ENCODE results near the gene ROPN1L. TPM values are rescaled to one million over a fixed set of nuclear protein-coding genes. Genes with fewer than 3 reads are reported as not detected.

The ROPN1L gene
- total RNA-seq, 1 donor from 2014 or later, result 3.0 TPM

DNA sequence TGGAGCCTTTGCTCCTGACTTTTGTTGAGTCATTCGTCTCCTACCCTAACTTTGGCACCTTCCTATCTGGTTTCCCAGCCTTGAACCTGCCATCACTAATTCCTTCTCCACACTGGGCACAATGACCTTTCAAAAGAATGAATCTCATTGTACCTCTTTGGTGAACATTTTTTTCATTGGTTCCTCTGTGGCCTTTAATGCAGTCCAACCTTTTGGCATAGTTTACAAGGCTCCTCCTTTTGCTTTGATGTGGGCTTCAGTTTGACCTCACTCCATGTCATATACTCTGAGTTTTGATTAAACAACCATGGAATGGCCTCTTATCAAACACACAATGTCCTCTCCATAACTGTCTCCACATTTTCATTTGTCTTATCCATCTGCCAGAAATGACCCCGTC, 14.5 kb upstream of the ROPN1L start:
- intact Hi-C loops (cut with micrococcal nuclease), result no loop called here

DNA sequence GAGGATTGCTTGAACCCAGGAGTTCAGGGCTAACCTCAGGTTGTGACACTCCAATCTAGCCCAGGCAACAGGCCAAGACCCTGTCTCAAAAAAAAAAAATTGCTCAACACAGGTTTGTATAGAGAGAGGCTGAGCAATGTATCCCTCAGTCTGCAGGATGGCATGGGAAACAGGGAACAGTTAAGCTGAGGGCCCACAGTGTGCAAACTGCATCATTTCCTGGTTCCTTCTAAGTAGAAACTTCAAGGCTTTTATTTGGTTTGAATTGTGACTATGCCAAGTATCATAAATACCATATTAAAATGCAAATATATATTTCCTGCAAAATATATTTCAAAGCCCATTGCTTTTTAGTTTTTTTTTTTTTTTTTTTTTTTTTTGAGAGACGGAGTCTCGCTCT, 13.7 kb upstream of the ROPN1L start:
- intact Hi-C loops (cut with micrococcal nuclease), result no loop called here

DNA sequence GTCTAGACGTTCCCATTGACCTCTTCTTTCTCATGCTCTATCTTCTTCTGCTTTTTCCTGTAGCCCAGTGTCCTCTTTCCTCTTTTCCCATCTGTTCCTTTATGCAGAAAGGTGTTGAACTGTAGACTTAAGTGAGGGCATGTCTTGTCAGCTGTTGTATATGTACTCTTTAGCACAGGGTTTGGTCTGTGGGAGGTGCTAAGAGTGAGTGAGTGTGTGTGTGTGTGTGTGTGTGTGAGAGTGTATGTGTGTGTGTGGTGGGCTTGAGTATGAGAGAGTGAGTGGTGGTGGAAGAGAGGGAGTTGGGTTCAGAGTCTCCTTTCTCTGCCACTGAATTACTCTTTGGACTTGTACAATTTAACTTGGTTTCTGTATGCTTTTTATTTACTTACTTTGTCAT, 10.3 kb upstream of the ROPN1L start:
- intact Hi-C loops (cut with micrococcal nuclease), result no loop called here

DNA sequence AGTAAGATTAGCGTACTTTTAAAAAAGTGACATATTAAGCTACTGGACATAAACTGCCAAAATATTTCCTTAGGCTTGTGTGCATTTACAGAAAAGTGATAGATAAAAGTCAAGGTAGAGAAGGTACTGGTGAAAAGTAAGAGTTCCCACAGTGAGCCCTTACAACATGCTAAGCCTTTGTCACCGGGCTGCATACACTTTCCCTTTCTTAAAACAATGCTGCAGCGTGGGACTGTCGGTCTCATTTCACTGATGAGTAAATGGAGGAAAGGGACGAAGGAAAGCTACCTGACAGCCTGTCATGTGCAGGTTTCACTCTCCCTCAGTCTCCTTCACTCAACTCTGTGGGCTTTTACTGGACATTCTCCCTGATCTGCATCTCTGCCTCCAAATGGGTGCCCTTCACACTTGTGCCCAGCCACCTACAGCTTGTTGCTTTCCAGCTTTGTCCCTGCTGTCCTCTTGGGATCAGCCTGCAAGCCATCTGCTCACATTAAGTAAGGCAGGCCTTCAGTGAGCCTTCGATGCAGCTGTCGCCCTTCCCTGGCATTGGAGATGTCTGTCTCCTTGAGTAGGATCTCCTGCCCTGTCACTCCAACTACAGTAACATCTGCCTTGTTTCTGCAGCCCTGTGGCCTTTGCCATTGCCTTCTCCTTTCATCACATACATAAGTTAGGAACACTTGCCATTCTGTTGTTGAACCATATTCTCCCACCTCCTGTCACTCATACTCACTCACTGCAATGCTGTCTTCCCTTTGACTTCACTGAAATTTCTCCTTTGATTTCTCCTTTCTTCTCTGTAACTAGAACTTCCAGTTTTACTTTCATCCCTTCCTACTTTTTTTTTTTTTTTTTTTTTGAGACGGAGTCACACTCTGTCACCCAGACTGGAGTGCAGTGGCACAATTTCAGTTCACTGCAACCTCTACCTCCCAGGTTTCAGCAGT, 9.3 kb upstream of the ROPN1L start:
- intact Hi-C loops (cut with micrococcal nuclease), result no loop called here

DNA sequence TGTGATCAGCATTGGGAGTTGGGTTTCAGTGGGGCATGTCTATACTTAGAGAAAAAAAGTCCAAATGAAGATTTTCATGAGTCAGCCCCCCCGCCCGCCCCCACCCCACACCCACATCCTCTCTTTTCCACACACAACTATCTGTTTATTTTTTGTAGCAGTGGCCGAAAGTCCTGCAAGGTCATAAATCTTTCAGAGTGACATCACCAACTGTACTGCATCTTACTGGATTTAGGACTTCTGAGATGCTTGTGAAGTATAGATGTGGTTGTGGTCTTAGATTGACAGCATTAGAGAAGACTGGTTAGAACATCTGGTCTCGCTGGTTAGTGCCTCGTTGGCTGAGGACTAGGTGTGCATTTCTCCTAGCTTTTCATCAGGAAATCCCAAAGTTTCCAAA, 7.3 kb upstream of the ROPN1L start:
- intact Hi-C loops (cut with micrococcal nuclease), result no loop called here

DNA sequence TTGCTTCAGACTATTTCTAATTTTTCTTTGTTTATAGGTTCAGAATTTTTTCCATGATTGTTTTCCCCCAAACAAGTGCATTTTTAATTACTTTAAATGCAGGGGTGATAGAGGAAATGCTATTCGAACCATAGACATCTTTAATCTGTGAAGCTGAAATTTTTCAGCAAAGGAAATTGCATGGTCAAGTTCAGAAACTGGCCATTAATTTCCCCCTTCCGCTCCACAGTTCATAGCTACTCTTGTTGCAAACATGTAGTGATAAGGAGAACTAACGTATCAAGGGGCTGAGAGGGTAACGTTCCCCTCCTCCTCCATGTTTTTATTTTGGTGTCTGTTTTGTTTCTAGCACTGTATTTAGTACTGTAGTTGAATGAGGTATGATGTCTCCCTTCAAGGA, 3.4 kb upstream of the ROPN1L start:
- intact Hi-C loops (cut with micrococcal nuclease), result no loop called here

DNA sequence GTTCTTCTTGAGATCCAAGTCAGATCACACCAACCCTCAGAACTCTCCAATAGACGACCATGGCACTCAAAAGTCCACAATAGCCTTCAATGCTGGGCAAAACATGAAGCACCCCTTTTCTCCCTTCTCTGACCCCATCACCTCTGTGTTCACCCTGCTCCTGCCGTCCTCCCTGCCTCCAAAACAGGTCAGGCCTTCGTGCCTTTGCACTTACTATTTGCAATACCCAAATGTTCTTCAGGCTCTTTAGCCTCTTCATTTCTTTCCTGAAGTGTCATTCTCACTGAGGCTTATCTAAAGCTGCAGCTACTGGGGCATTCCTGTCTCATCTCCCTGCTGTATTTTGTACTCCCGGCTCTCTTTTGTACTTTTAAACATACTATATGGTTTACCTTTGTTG, 2.0 kb upstream of the ROPN1L start:
- intact Hi-C loops (cut with micrococcal nuclease), result loop anchor here (2.0 kb wide), 2 partner anchors 15 to 321 kb away; partner anchors contain the start of gene DAP

DNA sequence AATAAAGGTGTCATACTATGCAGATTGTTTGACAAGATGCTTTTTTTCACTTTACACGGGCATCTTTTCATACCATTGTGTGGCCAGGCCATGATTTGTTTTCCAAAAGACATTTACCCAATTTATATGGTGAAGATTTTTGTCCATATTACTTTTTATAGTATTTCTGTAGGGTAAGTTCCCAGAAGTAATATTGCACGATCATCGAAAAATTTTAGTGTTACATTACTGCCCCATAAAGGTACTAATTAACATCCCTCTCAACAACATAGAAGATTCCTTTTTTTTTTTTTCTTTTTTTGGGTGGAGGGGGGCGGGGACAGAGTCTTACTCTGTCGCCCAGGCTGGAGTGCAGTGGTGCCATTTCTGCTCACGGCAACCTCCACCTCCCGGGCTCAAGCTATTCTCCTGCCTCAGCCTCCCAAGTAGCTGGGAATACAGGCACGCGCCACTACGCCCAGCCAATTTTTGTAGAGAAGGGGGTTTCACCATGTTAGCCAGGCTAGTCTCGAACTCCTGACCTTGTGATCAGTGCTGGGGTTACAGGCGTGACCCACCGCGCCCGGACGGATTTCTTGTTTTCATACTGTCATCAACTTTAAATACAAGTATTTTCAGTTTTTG, 1.2 kb upstream of the ROPN1L start:
- intact Hi-C loops (cut with micrococcal nuclease), result loop anchor here (2.0 kb wide), 2 partner anchors 16 to 320 kb away; partner anchors contain the start of gene DAP

DNA sequence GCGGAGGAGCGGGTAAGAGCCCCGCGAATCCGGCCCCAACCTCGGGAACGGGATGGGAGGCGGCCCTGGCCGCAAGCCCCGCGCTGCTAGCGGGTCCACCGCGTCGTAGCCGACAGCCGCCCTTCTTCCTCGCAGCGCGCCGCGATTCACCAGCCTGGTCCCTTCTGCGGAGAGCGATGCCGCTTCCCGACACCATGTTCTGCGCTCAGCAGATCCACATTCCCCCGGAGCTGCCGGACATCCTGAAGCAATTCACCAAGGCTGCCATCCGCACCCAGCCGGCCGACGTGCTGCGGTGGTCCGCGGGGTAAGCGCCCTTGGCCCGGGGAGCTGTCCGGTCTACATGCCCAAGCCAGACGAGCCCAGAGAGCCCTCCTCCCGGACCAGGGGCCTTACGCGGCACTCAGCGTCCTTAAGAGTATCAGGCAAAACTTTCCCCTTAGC, 335 bp downstream of the ROPN1L start:
- intact Hi-C loops (cut with micrococcal nuclease), result loop anchor here (1.0 to 2.0 kb wide), 5 partner anchors 17 to 319 kb away; partner anchors contain the start of genes ANKRD33B, DAP and MARCHF6

DNA sequence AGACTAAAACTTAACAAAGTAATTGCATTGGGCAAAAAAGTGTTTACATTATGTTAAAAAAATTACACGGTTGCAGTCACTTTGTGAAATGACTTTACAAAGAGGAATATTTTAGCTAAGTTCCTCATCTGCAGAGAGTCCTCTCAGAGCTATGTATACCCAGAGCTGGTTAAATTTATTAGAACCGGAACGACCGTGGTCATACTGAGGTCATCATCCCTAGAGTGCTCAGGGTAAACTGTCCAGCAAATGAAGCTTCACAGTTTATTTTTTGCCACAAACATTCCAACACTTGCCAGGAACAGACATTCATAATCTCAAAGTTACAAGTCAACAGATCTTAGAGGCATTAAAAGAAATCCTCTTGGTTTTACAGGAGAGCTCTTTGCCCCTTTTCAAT, 897 bp downstream of the ROPN1L start:
- intact Hi-C loops (cut with micrococcal nuclease), result no loop called here

DNA sequence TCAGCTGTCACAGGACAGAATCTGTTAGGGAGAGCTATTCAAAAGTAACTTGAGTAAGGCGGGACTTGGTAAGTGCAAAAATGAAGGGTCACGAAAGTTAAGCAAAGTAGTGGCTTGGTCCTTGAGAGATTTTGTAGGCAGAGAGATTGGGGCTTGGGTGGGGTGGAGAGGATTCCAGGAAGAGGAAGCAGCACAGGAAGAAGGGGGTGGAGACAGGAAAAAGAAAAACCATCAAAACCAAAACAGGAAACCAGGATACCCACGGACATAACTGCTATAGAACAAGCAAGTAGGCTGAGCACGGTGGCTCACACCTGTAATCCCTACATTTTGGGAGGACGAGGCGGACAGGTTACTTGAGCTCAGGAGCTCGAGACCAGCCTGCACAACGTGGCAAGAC, 3.7 kb downstream of the ROPN1L start:
- intact Hi-C loops (cut with micrococcal nuclease), result loop anchor here (1.0 kb wide), 1 partner anchor 92 kb away; the partner anchor contains the start of gene MARCHF6

DNA sequence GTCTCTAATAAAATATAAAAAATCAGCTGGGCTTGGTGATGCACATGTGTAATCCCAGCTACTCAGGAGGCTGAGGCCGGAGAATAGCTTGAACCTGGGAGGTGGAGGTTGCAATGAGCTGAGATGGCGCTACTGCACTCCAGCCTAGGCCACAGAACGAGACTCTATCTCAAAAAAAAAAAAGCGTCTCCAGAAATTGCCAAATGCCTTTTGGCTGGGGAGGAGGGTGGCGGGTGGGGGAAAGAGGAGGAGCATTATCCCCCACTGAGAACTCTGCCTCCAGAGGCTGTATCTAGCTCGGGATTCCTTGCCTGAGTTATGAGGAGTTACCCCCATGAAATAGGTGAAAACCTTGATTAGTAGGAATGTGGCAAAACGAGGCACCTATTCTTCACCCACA, 4.8 kb downstream of the ROPN1L start:
- intact Hi-C loops (cut with micrococcal nuclease), result loop anchor here (1.0 kb wide), 1 partner anchor 316 kb away; no protein-coding TSS in a partner anchor

DNA sequence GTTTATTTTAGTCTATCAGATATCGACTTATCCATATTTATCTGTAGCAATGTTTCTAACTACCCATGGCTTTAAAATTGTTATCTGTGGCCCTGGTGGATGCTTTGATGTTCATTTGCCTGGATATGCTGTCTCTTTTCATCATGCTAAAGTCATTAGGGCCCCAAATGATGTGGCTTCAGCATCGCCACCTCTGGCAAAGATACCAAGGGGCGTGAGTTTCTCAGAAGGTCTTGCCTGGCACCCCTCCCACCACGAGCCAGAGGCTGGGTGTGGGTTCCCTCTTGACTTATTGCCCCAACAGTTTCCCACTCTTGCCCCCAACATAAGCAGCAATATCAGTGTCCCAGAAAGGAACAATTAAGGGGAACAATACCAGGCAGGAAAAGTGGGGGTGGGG, 5.4 kb downstream of the ROPN1L start:
- intact Hi-C loops (cut with micrococcal nuclease), result no loop called here

DNA sequence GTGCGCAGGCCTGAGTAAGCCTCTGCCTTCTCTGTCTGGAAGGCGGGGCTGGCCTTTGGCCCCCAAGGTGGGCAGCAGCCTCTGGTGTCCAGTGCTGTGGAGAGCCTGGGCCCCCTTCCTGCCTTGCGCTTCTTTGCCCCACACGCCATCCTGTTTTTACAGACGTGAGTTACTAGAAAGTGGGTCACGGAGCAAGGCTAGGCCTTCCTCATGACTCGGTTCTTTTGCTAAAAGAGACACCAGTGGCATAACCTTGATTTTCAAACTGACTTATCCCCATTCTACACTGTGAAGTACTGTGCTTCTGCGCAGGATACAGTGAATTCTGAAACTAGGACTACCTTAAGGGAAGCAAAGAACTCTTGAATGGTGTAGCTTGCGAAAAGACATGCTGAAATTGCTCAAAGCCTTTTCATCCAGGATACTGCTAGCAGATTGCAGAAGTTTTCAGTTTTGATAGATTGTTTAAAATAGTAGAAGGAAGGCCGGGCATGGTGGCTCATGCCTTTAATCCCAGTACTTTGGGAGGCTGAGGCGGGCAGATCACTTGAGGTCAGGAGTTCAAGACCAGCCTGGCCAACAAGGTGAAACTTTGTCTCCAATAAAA, 7.2 kb downstream of the ROPN1L start:
- intact Hi-C loops (cut with micrococcal nuclease), result no loop called here

DNA sequence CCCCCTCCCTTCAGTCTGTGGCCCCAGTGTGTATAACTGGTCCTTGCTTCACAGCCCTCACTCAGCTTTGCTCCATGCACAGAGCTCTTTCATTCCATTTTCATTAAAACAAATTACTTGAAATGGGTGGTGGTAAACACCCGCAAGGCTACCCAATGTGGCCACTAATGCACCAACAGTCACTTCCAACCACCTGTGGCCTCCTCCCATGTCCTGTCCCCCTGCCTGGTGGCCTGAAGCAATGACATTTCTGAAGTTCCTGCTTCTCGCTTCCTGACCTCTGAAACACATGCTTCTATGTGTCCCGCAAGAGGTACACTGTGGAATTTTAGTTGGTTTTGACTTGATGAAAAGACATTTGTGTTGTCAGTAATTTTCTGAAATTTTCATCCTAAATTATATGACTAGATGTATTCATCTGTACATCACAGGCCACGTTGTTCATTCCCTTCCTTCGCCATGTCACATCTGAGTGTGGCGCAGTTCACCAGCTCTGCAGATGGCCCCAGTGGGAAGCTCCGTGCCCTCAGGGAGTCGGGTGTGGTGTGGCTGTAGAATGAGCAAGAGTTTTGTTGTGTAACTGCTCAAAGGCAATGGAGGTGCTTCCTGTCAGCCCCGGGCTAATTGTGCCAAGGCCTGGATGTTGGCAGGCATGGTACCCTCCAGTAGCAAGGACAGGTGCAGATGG, 9.6 kb downstream of the ROPN1L start:
- intact Hi-C loops (cut with micrococcal nuclease), result no loop called here

DNA sequence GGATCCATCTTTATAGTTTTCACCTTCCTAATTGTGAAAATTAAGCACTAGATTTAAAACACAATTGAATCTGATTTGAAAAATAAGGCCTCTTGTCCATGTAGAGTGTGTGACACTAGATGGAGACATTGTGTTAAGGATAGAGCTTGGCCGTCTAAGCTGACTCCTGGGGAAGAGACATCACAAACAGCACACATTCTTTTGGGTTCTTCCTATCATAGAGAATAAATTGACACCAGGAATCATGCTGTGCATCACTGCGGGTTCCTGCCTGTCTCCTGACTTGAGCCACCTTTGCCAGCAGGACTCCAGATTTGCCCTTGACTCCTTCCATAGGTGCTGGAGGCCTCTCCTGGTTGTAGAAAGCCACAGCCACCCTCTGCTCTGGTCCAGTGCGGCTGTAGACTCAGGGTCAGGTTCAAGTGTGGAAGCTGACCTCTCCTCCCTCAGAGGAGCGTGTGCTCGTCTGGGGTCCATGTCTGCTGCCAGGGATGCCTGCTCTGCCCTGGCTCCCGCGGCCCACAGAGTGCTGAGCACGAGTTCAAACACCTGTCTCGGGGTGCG, 11.2 kb downstream of the ROPN1L start:
- intact Hi-C loops (cut with micrococcal nuclease), result loop anchor here (1.0 to 2.0 kb wide), 4 partner anchors 175 to 730 kb away; no protein-coding TSS in a partner anchor

DNA sequence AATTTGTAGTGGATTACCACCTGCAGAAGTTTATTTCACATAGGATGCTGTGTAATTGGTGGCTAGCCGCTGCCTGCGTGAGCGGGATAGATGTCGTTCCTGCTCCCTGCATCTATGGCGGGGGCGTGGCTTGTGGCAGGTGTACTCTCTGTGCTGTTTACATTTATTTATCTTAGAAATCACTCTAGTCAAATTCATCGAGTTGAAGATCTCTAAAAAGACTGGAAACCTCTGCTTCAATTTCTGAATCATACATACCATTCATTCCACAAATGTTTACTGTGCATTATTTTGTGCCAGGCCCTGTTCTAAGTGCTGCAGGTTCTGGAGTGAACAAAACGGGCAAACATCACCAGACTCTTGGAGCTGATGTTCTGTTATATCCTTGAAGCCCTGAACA, 11.9 kb downstream of the ROPN1L start:
- intact Hi-C loops (cut with micrococcal nuclease), result loop anchor here (2.0 kb wide), 1 partner anchor 729 kb away; no protein-coding TSS in a partner anchor

DNA sequence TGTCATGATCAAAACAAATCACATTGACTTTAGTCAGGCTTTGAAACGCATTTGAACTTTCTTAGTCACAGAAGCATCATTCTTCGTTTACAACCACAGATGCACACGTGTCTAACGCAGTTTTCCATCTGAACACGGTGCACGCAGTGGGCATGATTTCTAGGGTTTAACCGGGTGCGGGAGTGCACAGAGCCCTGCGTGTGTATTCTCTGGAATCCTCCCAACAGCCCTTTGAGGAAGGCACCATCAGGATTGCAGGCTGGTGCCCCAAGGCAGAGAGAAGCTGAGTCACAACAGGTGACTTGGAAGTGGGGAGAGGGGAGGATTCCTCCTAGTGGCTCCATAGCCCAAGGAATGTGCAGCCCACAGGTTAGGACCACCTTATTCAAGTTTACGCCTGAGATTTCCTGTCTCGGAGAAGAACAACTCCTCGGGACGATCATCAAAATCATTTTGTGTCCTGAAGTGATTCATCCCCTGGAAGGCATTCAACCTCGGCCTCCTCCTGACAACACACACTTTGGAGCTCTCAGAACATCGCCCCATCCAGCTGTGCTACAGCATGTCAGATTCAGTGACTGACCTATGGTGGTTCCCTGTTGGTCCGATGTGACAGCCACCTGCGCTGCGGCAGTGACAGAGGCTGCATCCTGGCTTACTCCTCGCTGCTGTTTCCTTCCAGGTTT, 13.1 kb downstream of the ROPN1L start:
- intact Hi-C loops (cut with micrococcal nuclease), result no loop called here

DNA sequence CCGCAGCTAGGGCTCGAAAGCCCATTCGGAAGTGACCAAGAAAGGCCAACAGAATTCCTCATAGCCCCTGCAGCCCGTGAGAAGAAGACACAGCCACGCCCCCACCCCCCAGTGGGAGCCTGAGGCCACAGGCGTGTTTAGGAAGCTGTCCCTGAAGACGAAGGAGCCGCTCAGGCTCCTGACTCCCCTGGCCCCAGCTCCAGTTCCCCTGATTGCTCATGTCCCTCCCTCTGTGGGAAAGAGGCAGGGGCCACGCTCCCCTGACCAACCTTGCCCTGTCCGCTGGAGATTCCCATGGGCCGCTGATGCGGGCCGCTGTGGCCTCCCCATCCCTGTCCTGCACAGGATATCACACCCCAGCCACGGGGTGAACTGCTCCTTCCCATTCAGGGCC, 13.6 kb downstream of the ROPN1L start:
- intact Hi-C loops (cut with micrococcal nuclease), result no loop called here

Data from T-helper 1 cell treated with Interleukin-12 subunit alpha and Interleukin-12 subunit beta and Interleukin-4 antibody, amounts not matched to agents 30 ng/mL and 1 ng/mL, for 36 hours (primary cell).